Activated CD8-positive, alpha-beta memory T cell treated with anti-CD3 and anti-CD28 coated beads, Interleukin-2, amount 50 U/mL, for 1 hour (primary cell): ENCODE measurements around the gene PHYKPL.
"Not testable (repeated sequence)": the region's sequence is repeated elsewhere in the genome, so short reads cannot be mapped to it uniquely, and the experiment has no call there.

Experiments
- DNase-seq: peaks from one replicate; pipeline ENCODE4 v3.0.0-alpha.2; 2020; ENCODE audit errors: extremely low read depth

Gene PHYKPL

GRCh38 chr5:178239626-178240301, 7.2 kb upstream of the PHYKPL start:
- DNase-seq = not testable (repeated sequence)

GRCh38 chr5:178238711-178239592, 6.3 kb upstream of the PHYKPL start:
- DNase-seq = no peak

DNA sequence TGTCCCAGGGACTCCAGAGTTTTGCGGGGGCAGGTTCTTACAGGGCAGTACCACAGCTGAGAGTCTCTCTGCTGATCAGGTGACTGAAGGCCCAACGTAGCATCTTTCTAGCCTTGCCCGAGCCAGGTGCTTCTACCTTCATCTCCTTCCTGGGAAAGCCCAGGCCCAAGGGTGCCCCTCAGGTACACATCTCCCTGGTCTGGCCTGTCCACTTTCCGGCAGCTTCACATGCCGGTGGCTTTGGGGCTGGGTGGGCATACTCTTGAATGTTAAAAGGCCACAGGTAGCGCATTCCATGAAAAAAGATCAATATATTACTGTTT, 5.7 kb upstream of the PHYKPL start:
- DNase-seq = no peak

GRCh38 chr5:178237431-178238312, 5.1 kb upstream of the PHYKPL start:
- DNase-seq = no peak

DNA sequence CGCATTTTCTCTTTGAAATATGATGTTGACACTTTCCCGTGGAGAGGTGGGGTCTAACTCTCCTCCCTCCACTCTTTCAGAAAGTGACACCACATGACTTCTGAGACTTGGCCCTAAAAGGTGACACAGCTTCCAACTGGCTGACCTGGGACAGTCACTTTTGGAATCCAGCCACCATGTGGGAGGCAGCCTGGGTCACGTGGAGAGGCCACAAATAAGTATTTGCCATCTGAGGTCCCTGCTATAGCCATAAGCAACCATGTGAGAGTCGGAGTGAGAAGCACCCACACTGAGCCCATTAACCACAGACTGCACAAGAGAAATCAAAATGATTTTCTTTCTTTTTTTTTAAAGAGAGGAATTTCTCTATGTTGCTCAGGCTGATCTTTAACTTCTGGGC, 4.1 kb upstream of the PHYKPL start:
- no peak for DNase-seq

DNA sequence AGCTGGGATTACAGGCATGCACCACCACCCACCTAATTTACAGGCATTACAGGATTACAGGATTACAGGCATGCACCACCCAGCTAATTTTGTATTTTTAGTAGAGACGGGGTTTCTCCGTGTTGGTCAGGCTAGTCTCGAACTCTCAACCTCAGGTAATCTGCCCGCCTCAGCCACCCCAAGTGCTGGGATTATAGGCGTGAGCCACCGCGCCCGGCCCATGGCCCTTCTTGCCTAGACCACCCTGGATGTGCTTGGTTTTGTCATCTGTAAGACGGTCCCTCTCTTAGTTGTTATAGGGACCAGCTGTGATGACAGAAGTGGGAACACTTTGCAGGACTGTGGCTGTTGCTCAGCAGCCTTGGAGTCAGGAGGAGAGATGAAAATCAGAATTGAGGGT, 3.5 kb upstream of the PHYKPL start:
- DNase-seq = no peak

DNA sequence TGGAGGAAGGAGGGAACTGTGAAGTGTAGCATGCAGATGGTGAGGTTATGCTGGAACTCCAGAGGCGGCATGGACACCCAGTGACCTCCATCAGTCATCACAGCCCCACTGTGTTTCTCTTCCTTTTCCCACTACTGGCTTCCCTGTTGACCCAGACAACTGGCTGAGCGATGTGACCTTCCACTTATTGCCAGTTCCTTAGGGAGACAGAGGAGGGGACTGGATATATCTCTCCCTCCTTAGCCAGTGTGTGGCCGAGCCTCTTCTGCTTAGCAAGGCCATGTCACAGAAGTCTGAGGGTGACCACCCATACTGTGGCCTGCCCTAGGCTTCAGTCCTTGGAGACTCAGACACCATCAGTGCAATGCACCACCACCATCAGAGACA, 3.0 kb upstream of the PHYKPL start:
- no peak for DNase-seq

DNA sequence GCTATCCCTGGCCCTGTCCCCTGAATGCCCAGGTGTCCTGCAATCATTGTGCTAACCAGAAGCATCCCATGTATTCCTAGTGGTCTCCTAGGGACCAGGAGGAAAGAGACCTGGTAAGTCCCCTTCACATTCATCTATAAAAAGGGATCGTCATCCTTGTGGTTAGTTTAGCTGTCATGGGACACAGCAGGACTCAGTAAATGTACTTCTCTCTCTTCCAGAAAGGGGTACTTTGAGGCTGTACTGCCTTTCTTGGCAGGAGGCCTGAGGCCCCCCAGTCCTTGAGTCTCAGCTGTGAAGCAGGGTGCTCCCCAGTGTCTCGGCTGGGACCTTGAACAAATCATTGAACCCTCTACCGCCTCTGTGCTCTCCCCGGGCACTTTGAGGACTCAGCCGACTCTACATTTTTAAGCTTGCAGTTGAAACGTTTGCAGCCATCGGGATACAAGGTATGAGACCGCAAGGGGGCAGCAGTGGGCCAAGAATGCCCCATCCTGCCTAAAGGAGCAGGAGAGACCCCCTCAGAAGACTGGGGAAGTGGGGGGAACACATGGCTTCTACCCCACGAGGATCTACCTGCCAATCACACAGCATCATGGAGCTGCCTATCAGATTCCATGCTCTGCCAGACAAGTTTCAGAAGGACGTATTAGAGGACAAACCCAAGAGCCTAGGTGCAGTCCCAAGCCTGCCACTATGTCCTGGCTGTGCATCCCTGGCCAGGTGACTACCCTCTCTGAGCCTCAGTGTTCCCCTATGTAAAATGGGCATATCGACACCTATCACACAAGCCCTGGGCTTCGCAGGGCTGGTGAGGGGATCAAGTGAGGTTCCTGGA, 2.4 kb upstream of the PHYKPL start:
- peak; percentile 54 for DNase-seq

DNA sequence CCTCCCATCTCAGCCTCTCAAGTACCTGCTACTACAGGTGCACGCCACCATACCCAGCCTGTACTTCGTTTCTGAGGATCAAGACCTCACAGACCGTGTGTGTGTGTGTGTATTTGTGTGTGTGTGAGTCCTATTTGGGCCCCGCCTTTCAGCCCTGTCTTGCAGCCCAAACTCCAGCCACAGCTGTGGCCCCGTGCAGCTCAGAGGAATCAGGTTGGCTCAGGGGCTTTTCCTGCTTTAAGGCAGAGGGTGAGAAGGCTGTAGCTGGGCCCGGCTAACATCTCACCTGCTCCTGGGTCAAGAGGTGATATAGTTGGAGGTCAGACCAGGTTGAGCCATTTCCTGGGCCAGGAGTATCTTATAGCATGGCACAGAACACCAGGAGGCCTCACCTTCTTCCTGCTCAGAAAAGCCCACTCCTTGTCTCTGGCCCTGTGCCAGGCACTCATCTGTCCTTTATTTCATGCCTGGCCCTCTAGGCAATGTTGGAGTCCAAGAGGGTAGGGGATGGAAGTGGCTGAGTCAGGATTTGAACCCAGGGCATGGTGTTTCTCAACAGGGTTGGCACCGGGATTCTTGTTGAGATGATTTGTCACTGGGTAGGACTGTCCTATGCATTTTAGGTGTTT, 1.6 kb upstream of the PHYKPL start:
- DNase-seq = no peak

DNA sequence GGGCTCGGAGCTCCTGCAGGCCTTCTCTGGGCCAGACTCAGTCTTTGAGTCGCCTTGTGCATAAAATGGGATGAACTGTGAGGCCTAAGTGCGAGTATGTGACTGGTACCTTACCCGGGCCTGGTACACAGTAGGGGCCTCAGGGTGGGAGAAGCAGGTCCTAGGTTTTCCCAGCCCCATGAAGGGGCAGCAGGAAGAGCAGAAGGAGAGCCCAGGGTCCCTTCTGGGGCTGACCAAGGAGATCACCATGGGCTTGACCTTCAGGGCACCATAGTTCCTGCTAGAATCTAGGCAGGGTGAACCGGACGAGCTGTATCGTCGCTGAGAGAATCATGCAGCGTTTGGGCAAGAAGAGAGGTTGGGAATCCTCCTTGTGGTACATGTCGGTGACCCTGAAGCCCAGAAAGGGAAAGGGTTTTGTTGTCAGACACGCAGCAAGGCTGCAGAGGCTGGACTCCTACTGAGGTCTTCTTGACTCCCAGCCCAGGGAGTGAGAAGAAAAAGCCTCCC, 373 bp upstream of the PHYKPL start:
- no peak for DNase-seq

DNA sequence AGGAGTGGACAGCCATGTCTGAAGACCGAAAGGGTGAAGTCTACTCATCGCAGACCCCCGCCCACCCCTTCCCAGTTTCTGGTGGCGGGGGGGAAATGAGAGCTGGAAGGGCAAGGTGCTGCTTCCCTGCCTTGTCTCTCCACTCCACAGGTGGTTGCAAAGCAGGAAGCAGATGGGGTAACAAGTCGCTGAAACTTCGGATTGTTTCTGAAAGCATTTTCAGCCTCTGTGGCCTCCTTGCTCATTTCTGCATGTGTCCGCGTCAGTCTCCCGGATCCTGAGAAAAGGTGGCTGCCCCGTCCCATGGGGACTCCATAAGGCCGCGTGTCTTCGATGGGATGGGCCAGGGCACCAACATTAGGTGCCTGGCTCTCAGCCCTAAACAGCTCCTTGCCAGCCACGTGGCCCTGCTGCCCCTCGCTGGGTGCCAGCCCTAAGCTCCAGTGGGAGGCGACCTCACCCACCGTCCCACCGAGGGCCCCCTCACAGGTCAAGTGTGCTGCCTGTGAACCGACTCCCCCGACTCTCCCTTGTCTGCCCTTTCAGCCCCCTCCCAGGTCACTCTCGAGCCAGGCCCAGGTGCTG, 971 bp downstream of the PHYKPL start:
- no peak for DNase-seq

DNA sequence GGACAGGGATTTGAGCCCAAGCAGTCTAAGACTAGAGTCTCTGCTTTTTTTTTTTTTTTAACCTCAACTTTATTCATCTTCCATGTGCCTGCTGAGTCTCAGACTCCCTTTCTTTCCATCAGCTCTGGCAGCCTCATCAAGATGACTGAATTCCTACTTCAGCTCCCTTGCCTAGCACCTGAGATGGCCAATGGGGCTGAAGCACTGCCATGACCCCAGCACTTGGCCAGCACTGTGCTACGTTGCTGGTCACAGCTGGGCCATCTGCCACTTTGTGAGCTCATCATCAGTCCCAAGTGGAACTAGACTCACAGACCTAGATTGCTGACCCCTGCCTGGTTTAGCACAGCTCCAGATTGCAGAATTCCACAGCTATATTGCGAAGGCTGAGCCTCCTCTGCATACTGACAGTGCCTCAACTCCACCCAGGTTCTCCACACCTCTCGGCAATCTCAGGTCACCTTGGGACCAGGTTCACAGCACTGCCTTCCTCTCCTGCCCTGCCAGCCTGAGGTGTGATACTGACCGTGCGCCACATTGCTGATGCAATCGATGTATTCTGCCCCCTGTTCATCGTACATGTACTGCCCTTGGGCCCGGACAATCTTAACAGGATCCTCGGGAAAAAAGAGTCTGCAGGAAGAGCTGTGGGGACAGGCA, 1.6 kb downstream of the PHYKPL start:
- no peak for DNase-seq

GRCh38 chr5:178229861-178230260, 2.7 kb downstream of the PHYKPL start:
- no peak for DNase-seq

GRCh38 chr5:178229111-178229510, 3.5 kb downstream of the PHYKPL start:
- DNase-seq = not testable (repeated sequence)

GRCh38 chr5:178228609-178229008, 4.0 kb downstream of the PHYKPL start:
- no peak for DNase-seq

DNA sequence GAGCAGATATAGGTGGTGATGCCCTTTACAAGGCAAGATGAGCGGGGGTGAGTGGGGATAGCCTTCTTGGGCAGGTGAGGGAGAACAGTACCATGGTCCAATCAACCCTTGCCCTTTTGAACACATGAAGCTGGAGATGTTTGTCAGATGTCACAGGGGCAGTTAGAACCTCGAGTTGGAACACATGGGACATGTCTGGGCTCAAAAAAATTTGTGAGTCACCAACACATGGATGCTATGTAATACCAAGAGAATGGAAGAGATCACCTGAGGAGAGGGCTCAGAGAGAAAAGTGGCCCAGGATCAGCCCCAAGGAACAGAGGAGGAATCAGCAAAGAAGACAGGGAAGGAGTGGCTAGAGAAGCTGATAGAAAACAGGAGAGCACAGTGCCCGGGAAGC, 4.7 kb downstream of the PHYKPL start:
- DNase-seq = no peak

- no peak for DNase-seq
Measured at GRCh38 chr5:178227138-178227659, 5.4 kb downstream of the PHYKPL start.

GRCh38 chr5:178225174-178225573, 7.4 kb downstream of the PHYKPL start:
- no peak for DNase-seq

- no peak for DNase-seq
Measured at GRCh38 chr5:178224403-178224802, 8.2 kb downstream of the PHYKPL start.
